Ramos (cell line): Measurements from ENCODE around the gene TBC1D9B.
"Not testable (repeated sequence)": the region's sequence is repeated elsewhere in the genome, so short reads cannot be mapped to it uniquely, and the experiment has no call there.

Experiments used
- in situ Hi-C: fragments of 300-500 bp; cut with MboI; formaldehyde crosslinking; loops from one replicate; pipeline ENCODE4 v1.14.3; 2022; ENCODE audit warnings: low sequenced_read_pairs; ENCODE audit not compliant: unreplicated experiment

TBC1D9B gene

GRCh38 chr5:179871533-179871932 lies 36.2 kb downstream of the TBC1D9B start:
- in situ Hi-C loops, result not testable (repeated sequence)

- in situ Hi-C loops, result no loop called here
Measured at GRCh38 chr5:179870952-179871351, 36.7 kb downstream of the TBC1D9B start.

GRCh38 chr5:179870403-179870903 lies 37.2 kb downstream of the TBC1D9B start:
- in situ Hi-C loops, result no loop called here

GRCh38 chr5:179869641-179870402 lies 37.9 kb downstream of the TBC1D9B start:
- in situ Hi-C loops, result no loop called here

GRCh38 chr5:179869101-179869500 lies 38.6 kb downstream of the TBC1D9B start:
- in situ Hi-C loops, result no loop called here

- in situ Hi-C loops, result no loop called here
Measured at GRCh38 chr5:179868541-179868940, 39.2 kb downstream of the TBC1D9B start.

GRCh38 chr5:179867476-179867875 lies 40.2 kb downstream of the TBC1D9B start:
- in situ Hi-C loops, result no loop called here

GRCh38 chr5:179867079-179867465 lies 40.6 kb downstream of the TBC1D9B start:
- in situ Hi-C loops, result no loop called here

- in situ Hi-C loops, result no loop called here
Measured at GRCh38 chr5:179866241-179867078, 41.2 kb downstream of the TBC1D9B start.

GRCh38 chr5:179865491-179866240 lies 42.0 kb downstream of the TBC1D9B start:
- in situ Hi-C loops, result no loop called here

GRCh38 chr5:179864686-179865085 lies 43.0 kb downstream of the TBC1D9B start:
- in situ Hi-C loops, result no loop called here

- in situ Hi-C loops, result no loop called here
Measured at GRCh38 chr5:179863449-179864085, 44.1 kb downstream of the TBC1D9B start.

GRCh38 chr5:179862891-179863290 lies 44.8 kb downstream of the TBC1D9B start:
- in situ Hi-C loops, result no loop called here

- in situ Hi-C loops, result no loop called here
Measured at GRCh38 chr5:179862296-179862695, 45.4 kb downstream of the TBC1D9B start.

- in situ Hi-C loops, result no loop called here
Measured at GRCh38 chr5:179860301-179860700, 47.4 kb downstream of the TBC1D9B start.

- in situ Hi-C loops, result no loop called here
Measured at GRCh38 chr5:179858586-179859427, 48.9 kb downstream of the TBC1D9B start, which contains the start of gene MRNIP. TSS of gene MRNIP (minus strand) at chr5:179858817. CDS start at chr5:179858796, 21 bp downstream.

GRCh38 chr5:179858241-179858585 lies 49.5 kb downstream of the TBC1D9B start:
- in situ Hi-C loops, result no loop called here

- in situ Hi-C loops, result no loop called here
Measured at GRCh38 chr5:179854356-179854755, 53.3 kb downstream of the TBC1D9B start.

- in situ Hi-C loops, result no loop called here
Measured at GRCh38 chr5:179852993-179853547, 54.6 kb downstream of the TBC1D9B start.
